Stimulated activated CD8-positive, alpha-beta memory T cell treated with anti-CD3 and anti-CD28 coated beads, Interleukin-4, amount 100 ng/mL, for 24 hours (primary cell): Measurements from ENCODE around the gene GINS1.
"Not testable (repeated sequence)": the region's sequence is repeated elsewhere in the genome, so short reads cannot be mapped to it uniquely, and the experiment has no call there.

Experiments
- DNase-seq: peaks from one replicate; pipeline ENCODE4 v3.0.0-alpha.2; 2020; ENCODE audit warnings: low read depth

Gene GINS1

DNA sequence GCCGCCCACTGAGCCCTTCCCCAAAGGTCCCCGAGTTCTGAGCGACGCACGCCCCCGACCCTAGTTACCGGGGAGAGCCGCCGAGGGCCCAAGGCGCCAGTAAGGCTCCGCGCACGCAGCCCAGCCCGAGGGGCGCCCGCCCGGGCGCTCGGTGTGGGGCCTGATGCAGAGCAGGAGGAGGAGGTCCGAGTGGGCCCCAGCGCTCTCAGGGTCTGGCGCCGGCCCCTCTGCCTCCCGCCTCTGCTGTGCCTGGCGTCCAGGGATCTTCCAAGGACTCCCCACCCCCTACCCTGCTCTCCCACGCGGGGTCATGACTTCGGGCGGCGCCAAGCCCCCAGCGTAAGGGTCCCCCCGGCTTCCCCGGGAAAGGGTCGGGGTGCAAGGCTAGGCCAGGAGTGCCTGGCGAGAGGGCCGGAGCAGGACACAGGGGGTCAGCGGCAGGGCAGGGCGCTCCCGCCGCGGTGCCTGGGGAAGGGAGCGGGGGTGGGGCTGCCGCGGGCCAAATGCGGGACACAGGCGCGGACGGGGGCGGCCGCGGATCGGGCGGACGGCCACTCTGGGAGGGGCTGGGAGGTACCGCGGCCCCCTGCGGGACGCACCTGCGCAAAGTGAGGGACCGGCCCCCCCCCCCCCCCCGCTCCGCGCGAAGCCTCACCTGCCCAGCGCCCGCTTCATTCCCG, 17.5 kb upstream of the GINS1 start:
- peak; percentile 24 for DNase-seq

DNA sequence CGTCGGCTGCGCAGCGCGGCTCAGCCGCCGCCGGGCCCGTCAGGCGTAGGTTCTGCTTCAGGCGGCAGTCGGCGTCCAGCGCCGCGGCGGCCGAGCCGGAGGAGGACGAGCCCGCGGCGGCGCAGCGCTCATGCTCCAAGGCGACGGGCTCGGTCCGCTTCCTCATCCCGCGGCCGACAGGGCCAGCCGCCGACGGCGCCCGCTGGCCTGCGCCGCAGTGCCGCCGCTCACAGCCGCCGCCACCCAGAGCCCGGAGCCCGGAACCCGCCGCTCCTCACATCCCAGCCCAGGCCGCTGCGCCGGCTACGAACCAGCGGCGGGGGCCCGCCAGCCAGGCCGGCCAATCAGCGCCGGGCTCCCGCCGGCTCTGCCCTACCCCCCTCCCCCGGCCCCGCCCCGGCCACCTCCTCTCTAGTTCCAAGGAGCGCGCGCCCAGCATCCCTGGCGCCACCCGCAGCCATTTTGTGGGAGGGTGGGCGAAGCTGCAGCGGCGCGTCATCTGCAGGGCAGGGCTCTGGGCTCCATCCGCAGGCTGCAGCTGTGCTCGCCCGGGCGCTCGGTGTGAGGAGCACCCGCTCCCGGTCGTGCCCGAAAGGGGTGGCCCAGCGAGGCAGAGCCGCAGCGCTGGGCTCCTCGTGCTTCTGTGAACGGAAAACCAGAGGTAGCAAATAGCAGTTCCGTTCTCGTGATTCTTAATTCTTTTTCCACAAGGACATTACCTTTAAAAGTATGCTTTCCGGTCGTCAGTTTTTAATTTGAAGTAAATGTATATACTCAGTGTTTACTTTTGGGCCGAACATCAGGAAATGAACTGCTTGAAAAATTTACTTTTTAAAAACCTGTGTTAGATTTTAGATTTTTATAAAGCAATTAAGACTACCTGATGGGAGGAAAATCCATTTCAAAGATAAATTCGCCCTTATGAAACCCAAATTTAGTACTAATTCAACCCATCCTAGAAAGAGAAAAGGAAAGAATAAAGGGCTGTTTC, 16.6 kb upstream of the GINS1 start, which contains the start of gene ABHD12:
Gene ABHD12, minus strand, starts transcription at position 298 of the 991 bp plus-strand sequence. Its CDS starts 132 bp downstream, at position 166.
- peak; percentile 94 for DNase-seq

DNA sequence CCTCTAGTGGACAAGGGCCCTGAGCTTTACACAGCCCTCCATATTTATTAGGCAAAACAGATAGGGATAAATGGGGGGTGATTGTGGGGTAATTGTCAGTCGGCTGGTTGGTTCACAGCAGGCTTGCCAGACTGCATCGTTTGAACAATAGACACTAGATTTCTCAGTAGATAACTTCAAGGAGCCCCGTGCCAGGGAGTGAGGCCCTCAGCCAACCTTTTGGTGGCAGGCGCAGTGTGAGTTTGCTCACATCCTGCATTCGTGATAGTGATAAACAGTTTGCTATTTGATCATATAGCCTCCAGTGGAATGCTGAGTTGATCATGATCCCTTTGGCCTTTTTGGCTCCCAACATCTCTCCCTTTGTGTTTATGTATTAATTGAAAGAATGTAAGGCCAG, 13.2 kb upstream of the GINS1 start:
- DNase-seq = no peak

DNA sequence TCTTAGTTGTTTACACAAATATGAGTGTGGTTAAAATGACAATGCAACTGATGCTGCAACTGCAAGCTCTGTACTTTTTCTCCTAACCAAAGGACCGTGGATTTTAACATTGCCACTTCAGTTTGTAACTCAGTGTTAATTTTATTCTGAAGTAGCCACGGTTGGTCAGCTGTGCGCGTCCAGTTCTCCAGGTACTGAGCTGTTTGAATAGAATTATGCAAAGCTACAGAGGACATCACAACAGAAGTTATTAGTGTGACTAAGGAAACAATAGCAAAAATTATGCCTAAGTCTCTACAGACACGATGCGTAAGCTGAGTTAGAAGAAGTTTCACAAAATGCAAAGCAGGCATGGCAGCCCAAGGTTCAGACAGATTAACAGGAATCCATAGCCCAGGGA, 12.5 kb upstream of the GINS1 start:
- DNase-seq = no peak

DNA sequence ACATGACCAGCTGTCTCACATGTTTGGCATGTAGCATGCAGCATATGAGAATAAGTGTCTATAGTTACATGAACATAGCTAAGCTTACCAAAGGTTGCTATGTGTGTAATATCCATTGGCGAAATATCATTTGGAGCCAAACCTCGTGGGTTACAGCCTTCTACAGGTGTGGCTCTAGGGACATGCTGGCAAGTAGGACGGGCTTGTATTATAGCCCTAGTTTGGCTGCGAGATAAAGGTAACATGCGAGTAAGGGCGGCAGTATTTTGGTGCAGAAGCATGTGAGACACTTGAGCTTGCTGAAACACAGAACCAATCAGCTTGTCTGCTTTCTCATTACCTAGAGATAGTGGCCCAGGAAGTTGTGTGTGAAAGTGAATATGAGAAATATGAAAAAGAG, 10.4 kb upstream of the GINS1 start:
- no peak for DNase-seq

DNA sequence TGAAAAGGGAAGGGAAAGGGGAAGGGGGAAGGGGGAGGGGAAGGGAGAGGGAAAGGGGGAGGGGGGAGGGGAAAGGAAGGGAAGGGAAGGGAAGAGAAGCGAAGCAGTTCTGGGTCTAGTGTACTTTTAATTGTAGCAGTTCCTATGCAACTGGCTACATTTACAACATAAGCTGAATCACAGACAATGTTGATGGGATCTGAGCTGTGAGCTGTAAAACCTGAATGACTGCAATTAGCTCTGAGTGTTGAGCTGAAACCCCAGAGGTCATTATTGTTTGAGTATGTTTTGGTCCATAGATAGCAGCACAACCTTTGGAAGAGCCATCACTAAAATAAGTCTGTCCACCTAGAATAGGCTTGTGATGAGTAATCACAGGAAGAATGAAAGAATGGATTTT, 9.7 kb upstream of the GINS1 start:
- DNase-seq = no peak

DNA sequence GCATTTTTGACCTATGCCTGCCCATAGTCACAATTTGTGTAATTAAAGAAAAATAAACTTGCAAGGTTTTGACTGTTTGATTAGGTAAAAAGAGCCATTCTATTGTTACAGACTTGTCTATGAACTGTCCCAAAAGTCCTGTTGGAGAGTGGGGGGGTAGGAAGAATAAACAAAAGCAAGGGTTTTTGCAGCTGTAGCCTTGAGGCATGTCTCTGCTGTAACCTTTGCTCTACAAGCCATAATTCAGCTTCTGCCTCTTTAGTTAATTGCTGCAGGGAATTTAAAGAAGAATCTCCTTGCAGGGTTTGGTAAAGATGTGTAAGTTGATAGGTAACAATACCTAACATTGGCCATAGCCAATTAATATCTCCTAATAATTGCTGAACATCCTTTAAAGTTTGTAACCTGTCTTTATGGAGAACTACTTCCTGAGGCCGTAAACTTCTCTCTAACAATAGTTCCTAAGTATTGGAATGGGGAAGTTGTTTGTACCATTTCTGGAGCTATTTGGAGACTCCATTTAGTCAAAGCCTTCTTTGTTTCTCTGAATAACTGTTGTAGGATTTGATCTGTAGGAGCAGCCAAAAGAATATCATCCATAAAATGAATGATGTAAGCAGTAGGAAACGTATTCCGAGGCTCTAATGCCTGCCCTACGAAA, 9.0 kb upstream of the GINS1 start:
- DNase-seq = no peak

DNA sequence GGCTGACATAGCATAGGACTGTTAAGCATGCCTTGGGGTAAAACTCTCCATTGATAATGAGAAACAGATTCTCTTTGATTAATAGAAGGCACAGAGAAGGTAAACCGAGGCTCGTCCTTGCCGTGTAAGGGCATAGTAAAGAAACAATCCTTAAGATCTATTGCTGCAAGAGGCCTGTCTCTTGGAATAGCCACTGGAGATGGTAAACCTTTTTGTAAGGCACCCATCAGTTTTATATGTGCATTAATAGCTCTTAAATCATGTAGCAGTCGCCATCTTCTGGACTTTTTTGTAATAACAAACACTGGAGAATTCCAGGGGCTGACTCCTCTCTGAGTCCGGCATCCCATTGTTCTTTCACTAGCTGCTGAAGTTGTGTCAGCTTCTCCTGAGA, 8.4 kb upstream of the GINS1 start:
- DNase-seq = no peak

DNA sequence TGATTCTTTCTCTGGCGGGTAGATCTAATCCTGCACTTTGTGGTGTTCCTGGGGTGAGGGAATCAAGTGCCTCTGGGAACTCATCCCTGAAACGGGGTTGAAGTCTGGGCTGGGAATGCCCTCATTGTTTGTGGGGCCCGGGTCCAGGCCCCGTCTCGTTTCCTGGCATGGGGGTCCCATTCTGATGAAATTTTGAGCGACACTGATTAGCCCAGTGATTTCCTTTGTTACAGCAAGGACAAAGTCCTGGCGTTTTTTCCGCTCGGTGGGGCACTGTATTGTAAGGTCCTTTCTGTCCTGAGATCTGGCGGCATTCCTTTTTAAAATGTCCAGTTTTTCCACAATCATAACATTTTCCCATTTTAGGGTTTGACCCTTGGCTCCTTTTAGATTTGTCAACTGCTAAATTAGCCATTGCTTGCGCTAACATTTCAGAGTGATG, 7.2 kb upstream of the GINS1 start:
- DNase-seq = not testable (repeated sequence)

DNA sequence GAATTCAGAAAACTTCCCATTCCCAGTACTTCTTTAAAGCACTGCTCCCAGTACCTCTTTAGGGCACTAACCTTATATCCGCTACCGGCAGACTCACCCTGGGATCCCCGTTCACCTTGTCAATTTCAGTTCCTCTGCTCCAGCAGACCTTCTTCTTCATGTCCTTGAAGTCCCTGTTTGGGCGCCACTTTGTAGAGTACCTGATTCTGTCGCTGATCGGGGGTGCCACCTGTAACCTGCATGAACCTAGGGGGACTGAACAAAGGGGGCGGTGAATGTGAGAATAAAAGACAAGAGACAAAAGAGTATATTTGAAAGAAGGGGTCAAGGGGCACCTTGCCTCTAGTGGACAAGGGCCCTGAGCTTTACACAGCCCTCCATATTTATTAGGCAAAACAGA, 4.9 kb upstream of the GINS1 start:
- DNase-seq = no peak

DNA sequence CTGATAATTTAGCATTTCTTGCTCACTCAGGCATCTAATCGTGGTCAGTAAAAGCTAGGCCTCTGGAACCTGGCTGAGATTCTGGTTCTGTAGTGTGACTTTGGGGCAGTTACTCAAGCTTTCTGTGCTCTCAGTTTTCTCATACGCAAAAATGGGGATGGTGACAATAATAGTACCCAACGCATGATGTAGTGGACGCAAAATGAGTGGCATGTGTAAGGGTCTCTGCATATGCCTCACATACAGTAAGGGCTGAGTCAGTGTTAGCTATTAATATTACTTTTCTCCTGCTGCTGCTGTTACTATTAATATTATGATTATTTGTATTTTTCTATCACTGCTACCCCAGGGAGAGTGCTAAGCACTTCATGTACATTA, 686 bp downstream of the GINS1 start:
- DNase-seq = no peak

DNA sequence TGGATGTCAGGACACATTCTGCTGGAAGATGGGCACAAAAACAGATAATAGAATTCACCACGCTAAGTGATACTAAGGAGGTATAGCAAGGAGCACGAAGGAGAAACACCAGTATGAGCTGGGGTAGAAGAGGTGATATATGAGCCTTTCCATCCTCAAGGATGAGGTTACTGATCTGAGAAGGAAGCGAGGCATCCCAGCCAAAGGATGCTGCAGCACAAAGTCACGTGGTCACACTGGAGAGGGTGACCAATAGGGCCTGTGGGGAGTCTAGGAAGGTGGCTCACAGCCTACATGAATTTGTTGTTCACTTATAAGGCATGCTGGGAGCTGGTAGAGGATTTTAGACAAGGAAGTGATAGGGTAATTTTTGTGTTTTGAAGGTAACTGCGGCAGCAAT, 1.4 kb downstream of the GINS1 start:
- DNase-seq = no peak

DNA sequence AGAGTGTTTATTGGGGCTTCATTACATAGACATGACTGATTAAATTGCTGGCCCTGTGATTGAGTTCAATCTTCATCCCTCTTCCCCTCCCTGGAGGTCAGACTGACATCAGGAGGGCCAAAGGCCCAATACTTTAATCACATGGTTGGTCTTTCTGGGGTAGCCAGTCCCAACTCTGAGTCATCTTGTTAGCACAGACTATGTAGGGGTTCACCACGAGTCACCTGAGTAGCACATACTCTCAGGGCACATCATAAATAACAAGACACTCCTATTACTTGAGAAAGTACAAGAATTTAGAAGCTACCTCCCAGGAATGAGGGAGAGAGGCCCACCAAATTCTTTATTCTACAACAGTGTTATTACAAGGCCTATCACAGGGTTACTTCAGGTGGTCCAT, 11.3 kb downstream of the GINS1 start:
- DNase-seq = no peak

DNA sequence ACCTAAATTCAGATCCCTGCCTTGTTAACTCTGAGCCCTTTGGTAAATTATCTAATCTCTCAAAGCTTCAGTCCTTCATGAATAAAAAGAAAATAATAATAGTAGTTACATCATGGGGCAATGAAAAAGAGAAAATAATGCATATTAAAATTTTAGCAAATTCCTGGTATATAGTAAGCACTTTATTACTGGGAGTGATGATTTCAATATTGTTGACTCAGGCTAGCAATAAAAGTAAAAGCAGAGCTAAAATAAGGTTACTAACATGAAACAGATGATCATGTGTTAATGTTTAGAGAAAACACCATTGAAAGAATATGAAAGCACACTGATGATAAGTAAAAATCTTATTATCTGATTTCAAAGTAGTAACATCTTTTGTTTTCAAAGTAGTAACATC, 13.6 kb downstream of the GINS1 start:
- DNase-seq = no peak

DNA sequence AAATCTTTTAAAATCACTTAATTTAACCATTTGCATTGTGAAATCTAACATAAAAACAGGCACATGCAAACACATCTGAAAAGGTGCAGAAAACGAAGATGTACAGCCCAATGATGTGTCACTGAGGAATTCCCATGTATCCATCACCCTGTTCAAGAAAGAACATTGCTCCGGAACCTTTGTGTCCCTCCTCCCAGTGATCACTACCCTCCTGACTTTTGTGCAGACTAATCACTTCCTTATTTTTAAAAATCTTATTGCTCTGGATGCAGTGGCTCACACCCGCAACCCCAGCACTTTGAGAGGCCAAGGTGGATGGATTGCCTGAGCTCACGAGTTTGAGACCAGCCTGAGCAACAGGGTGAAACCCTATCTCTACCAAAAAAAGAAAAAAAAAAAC, 14.6 kb downstream of the GINS1 start:
- no peak for DNase-seq

DNA sequence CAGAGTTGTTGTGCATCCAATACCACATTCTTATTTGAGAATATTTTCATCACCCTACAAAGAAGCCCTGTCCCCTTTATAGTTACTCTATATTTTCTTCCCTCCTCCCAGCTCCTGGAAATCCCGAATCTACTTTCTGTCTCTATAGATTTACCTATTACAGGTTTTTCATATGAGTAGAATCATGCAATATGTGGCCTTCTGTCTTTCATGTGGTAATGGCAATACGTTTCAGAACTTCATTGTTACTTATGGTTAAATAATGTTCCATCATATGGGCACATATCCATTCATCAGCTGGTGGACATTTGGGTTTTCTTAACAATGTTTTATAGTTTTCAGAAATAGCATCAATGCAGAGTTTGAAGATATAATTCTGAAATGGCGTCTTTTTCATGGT, 17.1 kb downstream of the GINS1 start:
- no peak for DNase-seq

DNA sequence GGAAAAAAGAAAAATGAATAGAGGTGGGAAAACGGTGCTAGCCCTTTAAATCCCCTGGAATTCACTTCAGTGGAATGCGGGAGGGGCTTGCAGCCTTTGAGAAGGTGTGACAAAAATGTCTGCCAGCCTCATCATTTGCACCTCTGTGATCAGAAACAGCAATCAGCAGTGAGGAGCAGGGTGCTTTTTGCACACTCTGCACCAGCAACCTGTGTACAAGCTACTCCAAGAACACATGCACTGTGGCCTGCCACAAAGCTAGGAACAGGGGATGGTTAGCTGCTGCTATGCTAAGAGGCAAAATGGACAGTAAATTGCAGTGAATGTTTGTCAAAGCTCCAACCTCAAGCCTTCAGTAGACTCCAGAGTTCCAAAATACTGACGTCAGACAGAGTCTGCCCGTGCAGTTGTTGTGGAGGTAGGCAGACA, 29.7 kb downstream of the GINS1 start:
- DNase-seq = no peak

DNA sequence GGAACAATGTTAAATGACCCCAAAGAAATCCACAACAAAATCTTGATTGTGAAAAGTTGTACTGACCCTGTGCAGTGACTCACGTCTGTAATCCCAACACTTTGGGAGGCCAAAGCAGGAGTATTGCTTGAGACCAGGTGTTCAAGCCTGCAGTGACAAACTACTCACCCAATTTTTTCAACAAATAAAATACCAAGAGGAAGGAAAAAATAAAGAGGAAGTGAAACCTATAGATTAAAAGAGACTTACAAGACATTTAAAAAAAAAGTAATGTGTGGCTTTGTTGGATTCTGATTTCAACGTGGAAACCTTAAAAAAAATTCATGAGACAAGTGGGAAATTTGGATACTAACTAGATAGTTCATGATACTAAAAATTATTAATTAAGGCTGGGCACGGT, 31.9 kb downstream of the GINS1 start:
- no peak for DNase-seq

DNA sequence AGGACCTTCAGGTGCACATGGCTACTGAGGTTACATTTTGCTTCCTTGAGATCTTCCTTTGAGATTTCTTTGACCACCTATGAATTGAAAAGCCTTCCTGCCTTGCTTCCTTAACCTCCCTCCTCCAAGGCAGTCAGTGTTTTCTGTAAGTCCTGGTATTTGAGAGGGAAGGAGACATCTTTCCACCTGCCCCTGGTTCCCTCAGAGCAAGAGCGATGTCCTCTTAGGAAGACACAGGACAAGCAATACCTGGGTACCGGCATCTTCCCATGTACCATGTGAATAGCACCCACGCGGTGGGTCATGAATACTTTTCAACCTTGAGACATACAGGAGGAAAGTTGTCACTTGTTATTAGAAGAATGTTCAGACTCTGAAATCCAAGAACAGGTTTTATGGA, 37.1 kb downstream of the GINS1 start:
- DNase-seq = no peak

DNA sequence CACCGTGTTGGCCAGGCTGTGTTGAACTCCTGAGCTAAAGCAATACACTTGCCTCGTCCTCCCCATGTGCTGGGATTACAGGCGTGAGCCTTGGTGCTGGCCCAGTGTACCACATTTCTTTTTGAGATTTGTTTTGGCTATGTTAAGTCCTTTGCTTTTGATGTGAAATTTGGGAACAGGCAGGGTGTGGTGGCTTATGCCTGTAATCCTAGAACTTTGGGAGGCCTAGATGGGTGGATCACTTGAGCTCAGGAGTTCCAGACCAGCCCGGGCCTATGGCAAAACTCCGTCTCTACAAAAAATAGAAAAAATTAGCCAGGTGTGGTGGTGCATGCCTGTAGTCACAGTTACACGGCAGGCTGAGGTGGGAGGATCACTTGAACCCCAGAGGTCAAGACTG, 40.2 kb downstream of the GINS1 start:
- no peak for DNase-seq

DNA sequence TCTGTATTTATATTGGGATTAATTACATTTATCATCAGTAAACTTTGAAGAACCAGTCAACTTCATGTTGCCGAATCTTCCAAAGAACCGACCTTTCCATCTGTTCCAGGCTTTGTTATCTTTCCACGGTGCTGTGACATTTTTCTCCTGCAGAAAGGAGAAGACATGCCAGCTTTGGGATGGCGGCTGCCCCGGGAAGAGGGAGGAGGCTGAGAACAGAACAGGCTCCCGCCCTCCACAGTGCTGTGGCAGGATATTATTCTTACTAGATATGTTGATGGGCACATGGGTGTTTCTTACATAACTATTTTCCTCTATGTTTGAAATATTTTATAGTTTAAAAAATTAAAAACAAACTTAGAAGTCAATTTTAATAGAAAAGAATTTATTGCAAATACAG, 44.9 kb downstream of the GINS1 start:
- no peak for DNase-seq

DNA sequence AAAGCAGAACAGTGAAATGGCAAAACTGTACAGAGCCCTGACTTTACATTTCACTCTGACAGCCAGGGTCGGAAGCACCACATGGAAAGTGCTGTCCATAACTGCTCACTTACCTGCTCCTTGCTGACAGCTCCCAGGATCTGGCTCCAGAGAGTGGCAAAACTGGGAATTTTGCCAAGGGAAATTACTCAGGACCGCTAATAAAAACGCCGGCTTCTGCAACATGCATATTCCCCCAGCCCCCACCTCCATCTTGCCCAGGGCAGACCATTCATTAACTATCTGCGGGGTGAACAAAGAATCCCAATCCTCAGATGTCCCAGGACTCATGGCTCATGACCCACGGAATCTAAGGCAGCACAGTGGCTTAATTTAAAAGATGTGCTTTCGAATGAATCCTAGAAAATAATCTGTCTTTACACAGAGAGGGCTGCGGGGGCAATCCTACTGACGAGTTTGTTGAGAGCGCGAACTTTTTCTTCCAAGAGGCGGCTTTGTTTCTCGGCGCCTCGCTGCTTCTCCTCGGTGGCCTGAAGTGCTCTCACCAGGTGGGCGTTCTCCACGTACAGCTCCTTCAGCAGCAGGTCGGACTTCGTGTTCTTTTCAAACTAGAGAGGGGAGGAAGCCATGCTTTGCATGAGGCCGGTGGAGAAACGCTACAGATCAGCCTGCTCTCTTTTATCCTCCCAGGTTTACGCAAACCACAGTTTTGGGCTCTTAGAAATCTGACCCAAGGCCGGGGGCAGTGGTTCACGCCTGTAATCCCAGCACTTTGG, 45.8 kb downstream of the GINS1 start:
- no peak for DNase-seq
